HL-60/S4 treated with retinoic acid at 250 ng/mL for 4 days and 3 days (cell line): ENCODE results near the gene PTPRC.

Source experiments
- in situ Hi-C: fragments of 300-500 bp; cut with MboI; formaldehyde crosslinking; loops from 2 replicates; pipeline ENCODE4 v1.7.0; 2022; ENCODE audit warnings: low sequenced_read_pairs

The PTPRC gene

GRCh38 chr1:198794498-198794897 is 155.7 kb downstream of the PTPRC start:
- in situ Hi-C loops, result no loop called here

- in situ Hi-C loops, result no loop called here
These were observed 158.8 kb downstream of the PTPRC start for GRCh38 chr1:198797656-198798055.

- in situ Hi-C loops, result no loop called here
These were observed 160.1 kb downstream of the PTPRC start for GRCh38 chr1:198798923-198799386.

GRCh38 chr1:198805498-198806151 is 166.8 kb downstream of the PTPRC start:
- in situ Hi-C loops, result no loop called here

GRCh38 chr1:198806861-198807260 is 168.0 kb downstream of the PTPRC start:
- in situ Hi-C loops, result no loop called here
